Measurements from ENCODE around the gene PI4KA. TPM values are rescaled to one million over a fixed set of nuclear protein-coding genes. Genes with fewer than 3 reads are reported as not detected.
"Not testable (repeated sequence)": the region's sequence is repeated elsewhere in the genome, so short reads cannot be mapped to it uniquely, and the experiment has no call there.

The PI4KA gene
- total RNA-seq, 4 donors from 2014 or later = 44.7 to 136 (median 67.7) TPM

DNA sequence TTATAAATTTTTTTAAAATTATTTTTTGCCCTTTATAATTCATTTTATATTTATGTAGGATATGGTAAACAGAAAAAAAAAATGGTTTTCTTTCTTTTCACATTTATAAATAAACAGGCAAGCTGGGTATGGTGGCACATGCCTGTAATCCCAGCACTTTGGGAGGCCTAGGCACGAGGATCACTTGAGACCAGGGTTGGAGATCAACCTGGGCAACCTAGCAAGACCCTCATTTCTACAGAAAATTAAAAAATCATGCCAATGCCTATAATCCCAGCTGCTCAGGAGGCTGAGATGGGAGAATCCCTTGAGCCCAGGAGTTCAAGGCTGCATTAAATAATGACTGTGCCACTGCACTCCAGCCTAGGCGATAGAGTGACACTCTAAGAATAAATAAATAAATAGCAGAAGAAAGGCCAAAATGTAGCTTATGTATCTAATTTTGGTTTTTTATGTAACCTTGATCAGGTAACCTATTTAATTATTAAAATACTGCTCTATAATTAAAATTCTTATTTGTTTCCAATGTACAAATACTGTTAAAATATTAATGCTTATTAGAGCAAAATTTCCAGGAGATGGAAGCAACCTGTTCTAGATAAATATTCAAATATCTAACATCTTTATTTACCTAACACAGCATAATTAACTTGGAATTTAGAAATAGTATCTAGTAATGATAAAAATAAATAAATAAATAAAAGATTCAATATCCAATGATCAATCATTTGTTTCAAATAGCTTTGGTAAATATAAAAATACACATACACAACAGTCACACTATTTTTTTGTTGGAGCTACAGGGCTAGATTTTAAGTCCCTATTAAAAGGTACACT lies 21.4 kb downstream of the PI4KA start:
- H3K36me3 ChIP-seq = peaks cover 19% of the 10 kb centered on the region
- H3K27ac ChIP-seq = no peak overlapping the region
- 99% methylated on average over 2 of the region's 2 CpGs for WGBS
- TF ChIP-seq POLR2AphosphoS5 (IDR thresholded peaks at IDR 0.05) (no peak), EP300 (IDR thresholded peaks at IDR 0.05) (no peak), POLR2A (IDR thresholded peaks at IDR 0.05) (no peak), CTCF (IDR thresholded peaks at IDR 0.05) (no peak)
- DNase-seq (ENCODE audit: low spot score in 2 of 2) = no peak
- no peaks in the 10 kb centered on the region for H3K27me3 ChIP-seq
- no peak overlapping the region for H3K4me3 ChIP-seq
- no peaks in the 10 kb centered on the region for H3K9me3 ChIP-seq
- no peaks in the 10 kb centered on the region for H3K4me1 ChIP-seq

DNA sequence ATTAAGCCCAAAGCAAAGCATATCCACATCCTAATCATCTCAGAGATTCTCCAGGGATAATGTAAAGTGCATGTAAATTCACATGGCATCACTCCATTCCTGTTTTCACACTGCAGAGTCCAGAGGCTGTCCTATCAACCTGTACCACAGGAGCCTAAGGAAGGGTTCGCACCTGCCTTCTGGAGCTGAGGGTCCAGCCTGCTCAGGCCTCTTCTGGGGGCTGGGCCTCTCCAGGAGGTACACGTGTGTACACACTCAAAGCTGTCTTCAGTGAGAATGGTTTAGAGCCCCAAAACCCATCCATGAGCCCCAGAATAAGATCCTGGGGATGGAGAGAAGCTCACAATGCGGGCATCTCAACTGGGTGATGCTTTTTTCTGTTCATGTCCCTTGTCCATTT lies 23.9 kb downstream of the PI4KA start:
- 87% methylated on average over 3 of the region's 3 CpGs for WGBS
- Histone ChIP-seq H3K27ac (no peak overlapping the region), H3K4me1 (no peaks in the 10 kb centered on the region), H3K9me3 (no peaks in the 10 kb centered on the region), H3K4me3 (no peak overlapping the region), H3K27me3 (no peaks in the 10 kb centered on the region), H3K36me3 (peaks cover 39% of the 10 kb centered on the region)
- TF ChIP-seq POLR2AphosphoS5 (IDR thresholded peaks at IDR 0.05) (no peak), CTCF (IDR thresholded peaks at IDR 0.05) (no peak), EP300 (IDR thresholded peaks at IDR 0.05) (no peak), POLR2A (IDR thresholded peaks at IDR 0.05) (no peak)
- DNase-seq (ENCODE audit: low spot score in 2 of 2) = no peak

DNA sequence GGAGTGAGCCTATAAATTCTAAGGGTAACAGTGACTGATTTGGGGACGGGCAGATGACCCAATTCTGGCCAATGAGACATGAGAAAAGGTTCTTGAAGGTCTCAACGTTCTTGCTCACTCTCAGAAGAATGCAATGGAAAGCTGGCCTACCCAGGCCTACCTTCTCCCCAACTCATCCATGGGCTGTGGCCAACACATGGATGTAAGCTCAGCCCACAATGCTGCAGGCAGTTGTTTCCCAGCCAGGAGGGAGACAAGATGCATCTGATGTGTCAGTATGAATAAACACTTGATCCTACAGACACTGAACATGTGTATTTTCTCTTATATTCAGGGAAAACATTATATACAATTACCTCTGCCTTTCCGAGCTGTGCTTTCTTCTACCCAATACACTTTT lies 24.4 kb downstream of the PI4KA start:
- no peak overlapping the region for H3K27ac ChIP-seq
- no peaks in the 10 kb centered on the region for H3K9me3 ChIP-seq
- TF ChIP-seq POLR2A (IDR thresholded peaks at IDR 0.05) (no peak), CTCF (IDR thresholded peaks at IDR 0.05) (no peak), EP300 (IDR thresholded peaks at IDR 0.05) (no peak), POLR2AphosphoS5 (IDR thresholded peaks at IDR 0.05) (no peak)
- 88% methylated on average over 3 of the region's 3 CpGs for WGBS
- H3K36me3 ChIP-seq = peaks cover 39% of the 10 kb centered on the region
- DNase-seq (ENCODE audit: low spot score in 2 of 2) = no peak
- no peaks in the 10 kb centered on the region for H3K4me1 ChIP-seq
- no peaks in the 10 kb centered on the region for H3K27me3 ChIP-seq
- H3K4me3 ChIP-seq = no peak overlapping the region

GRCh38 chr22:20833225-20833665 lies 25.4 kb downstream of the PI4KA start:
- Histone ChIP-seq H3K27ac (no peak overlapping the region), H3K4me3 (no peak overlapping the region), H3K9me3 (no peaks in the 10 kb centered on the region), H3K36me3 (peaks cover 49% of the 10 kb centered on the region), H3K4me1 (no peaks in the 10 kb centered on the region), H3K27me3 (no peaks in the 10 kb centered on the region)
- 94% methylated on average over 5 of the region's 6 CpGs for WGBS
- TF ChIP-seq EP300 (IDR thresholded peaks at IDR 0.05) (no peak), POLR2A (IDR thresholded peaks at IDR 0.05) (no peak), CTCF (IDR thresholded peaks at IDR 0.05) (no peak), POLR2AphosphoS5 (IDR thresholded peaks at IDR 0.05) (no peak)
- no peak for DNase-seq (ENCODE audit: low spot score in 2 of 2)

GRCh38 chr22:20829491-20830134 lies 29.0 kb downstream of the PI4KA start:
- no peak overlapping the region for H3K27ac ChIP-seq
- WGBS = 92% methylated on average over 3 of the region's 3 CpGs
- no peaks in the 10 kb centered on the region for H3K9me3 ChIP-seq
- no peak overlapping the region for H3K4me3 ChIP-seq
- no peaks in the 10 kb centered on the region for H3K4me1 ChIP-seq
- H3K36me3 ChIP-seq = peaks cover 67% of the 10 kb centered on the region
- no peaks in the 10 kb centered on the region for H3K27me3 ChIP-seq
- TF ChIP-seq CTCF (IDR thresholded peaks at IDR 0.05) (no peak), POLR2A (IDR thresholded peaks at IDR 0.05) (no peak), EP300 (IDR thresholded peaks at IDR 0.05) (no peak), POLR2AphosphoS5 (IDR thresholded peaks at IDR 0.05) (no peak)
- DNase-seq (ENCODE audit: low spot score in 2 of 2) = no peak

GRCh38 chr22:20826373-20827152 lies 32.0 kb downstream of the PI4KA start:
- not testable (repeated sequence) for DNase-seq (ENCODE audit: low spot score in 2 of 2); H3K27ac ChIP-seq; H3K4me1 ChIP-seq; H3K4me3 ChIP-seq; H3K9me3 ChIP-seq; H3K27me3 ChIP-seq
- WGBS = 98% methylated on average over 5 of the region's 5 CpGs
- peaks cover 58% of the 10 kb centered on the region for H3K36me3 ChIP-seq
